ENCODE data around the gene OCIAD1. TPM values are rescaled to one million over a fixed set of nuclear protein-coding genes. Genes with fewer than 3 reads are reported as not detected.
"Not testable (repeated sequence)": the region's sequence is repeated elsewhere in the genome, so short reads cannot be mapped to it uniquely, and the experiment has no call there.

The OCIAD1 gene
- total RNA-seq, 2 donors from 2014 or later, result 57.4 to 85.4 TPM

DNA sequence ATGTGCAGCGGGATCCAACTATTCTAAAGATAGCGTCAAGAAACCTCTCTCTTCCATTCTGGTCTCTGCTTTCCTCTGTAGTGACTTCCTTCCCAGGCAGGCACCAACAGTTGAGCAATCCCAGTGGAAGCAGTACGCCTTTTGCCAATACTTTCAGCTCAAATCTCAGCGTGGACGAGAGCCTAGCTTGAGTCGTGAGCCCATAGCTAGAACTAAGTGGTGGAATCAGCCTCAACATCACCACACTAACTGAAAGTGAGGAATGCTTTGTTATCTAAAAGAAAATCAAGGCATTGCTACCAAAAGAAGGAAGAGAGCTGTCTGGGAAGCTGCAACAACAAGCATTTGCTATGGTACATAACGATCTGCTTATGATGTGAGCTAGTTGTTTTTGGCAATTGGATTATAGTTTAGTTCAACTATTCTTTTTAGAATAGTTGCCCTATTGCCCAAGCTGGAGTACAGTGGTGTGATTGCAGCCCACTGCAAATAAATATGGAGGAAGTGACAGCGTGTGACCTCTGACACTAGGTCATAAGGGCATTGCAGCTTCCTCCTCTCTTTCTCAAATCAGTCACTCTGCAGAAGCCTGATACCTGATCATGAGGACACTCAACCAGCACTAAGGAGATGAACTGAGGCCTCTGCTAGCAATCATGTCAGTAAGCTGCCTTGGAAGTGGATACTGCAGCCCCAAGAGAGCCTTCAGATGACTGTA lies 26.1 kb upstream of the OCIAD1 start:
- ATAC-seq, result no peak
- Histone ChIP-seq H3K4me1 (no peaks in the 10 kb centered on the region), H3K27me3 (no peaks in the 10 kb centered on the region), H3K9me3 (no peaks in the 10 kb centered on the region), H3K4me3 (no peak overlapping the region), H3K36me3 (replicated peaks in 1 of 2; ENCODE audit: insufficient read depth in 1 of 2, low read depth in 2 of 2) (no peaks in the 10 kb centered on the region), H3K27ac (no peak overlapping the region)
- WGBS, 2 donors, result 74 to 77% methylated on average over 8 of the region's 8 CpGs
- DNase-seq, result no peak
- TF ChIP-seq POLR2A (IDR thresholded peaks at IDR 0.05), result no peak
- TF ChIP-seq, protein P1, sequence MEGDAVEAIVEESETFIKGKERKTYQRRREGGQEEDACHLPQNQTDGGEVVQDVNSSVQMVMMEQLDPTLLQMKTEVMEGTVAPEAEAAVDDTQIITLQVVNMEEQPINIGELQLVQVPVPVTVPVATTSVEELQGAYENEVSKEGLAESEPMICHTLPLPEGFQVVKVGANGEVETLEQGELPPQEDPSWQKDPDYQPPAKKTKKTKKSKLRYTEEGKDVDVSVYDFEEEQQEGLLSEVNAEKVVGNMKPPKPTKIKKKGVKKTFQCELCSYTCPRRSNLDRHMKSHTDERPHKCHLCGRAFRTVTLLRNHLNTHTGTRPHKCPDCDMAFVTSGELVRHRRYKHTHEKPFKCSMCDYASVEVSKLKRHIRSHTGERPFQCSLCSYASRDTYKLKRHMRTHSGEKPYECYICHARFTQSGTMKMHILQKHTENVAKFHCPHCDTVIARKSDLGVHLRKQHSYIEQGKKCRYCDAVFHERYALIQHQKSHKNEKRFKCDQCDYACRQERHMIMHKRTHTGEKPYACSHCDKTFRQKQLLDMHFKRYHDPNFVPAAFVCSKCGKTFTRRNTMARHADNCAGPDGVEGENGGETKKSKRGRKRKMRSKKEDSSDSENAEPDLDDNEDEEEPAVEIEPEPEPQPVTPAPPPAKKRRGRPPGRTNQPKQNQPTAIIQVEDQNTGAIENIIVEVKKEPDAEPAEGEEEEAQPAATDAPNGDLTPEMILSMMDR (IDR thresholded peaks at IDR 0.05), result no peak
- intact Hi-C loops (cut with DNase I), result no loop called here

DNA sequence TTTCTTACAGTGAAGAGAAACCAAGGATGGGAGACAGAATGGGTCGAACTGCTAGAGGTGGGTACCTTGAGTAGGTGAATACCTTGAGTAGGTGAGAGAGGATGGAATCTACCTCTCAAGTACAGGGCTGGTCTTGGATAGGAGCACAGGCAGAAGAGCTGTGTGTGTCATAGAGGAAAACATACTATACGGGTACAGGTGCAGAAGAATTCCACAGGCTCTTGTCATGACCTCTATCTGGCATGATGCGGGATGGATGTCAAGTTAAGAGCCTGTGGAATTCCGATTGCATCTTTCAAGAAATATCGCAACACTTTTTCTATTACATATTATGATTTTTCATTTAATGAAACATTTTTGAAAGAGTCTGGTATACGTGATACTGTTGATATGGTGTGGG lies 18.0 kb upstream of the OCIAD1 start:
- no peaks in the 10 kb centered on the region for H3K9me3 ChIP-seq
- H3K27me3 ChIP-seq, result no peaks in the 10 kb centered on the region
- DNase-seq (no peak), ATAC-seq (no peak)
- no peak overlapping the region for H3K4me3 ChIP-seq
- H3K27ac ChIP-seq, result no peak overlapping the region
- 73 to 76% methylated on average over 6 of the region's 6 CpGs for WGBS, 2 donors
- intact Hi-C loops (cut with DNase I), result no loop called here
- TF ChIP-seq, protein P1 (IDR thresholded peaks at IDR 0.05), result no peak
- TF ChIP-seq POLR2A (IDR thresholded peaks at IDR 0.05), result no peak
- peaks cover 18% of the 10 kb centered on the region for H3K4me1 ChIP-seq
- no peaks in the 10 kb centered on the region for H3K36me3 ChIP-seq (replicated peaks in 1 of 2; ENCODE audit: insufficient read depth in 1 of 2, low read depth in 2 of 2)

DNA sequence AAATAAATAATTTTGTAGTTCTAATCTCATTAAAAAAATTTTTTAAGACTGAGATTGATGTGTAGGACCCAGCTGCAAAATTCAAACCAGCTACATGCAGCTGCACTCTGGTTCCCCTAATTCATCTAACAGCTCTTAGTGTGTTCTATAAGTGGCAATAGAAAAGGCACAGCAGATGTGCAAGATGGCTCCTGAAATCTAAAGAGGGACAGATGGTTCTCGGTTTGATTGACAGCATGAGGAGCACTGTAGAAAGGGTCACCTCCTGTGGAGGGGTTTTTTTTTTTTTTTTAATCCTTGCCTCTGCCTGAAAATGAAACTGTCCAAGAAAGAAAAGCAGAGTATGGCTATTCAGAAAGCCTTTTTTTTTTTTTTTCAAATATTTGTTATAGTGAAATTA lies 16.9 kb upstream of the OCIAD1 start:
- TF ChIP-seq, protein P1 (IDR thresholded peaks at IDR 0.05), result no peak
- TF ChIP-seq POLR2A (IDR thresholded peaks at IDR 0.05), result no peak
- ATAC-seq (no peak), DNase-seq (no peak)
- H3K4me1 ChIP-seq, result peaks cover 18% of the 10 kb centered on the region
- intact Hi-C loops (cut with DNase I), result no loop called here
- no peaks in the 10 kb centered on the region for H3K27me3 ChIP-seq
- 89 to 95% methylated on average over 1 of the region's 1 CpG for WGBS, 2 donors
- H3K4me3 ChIP-seq, result no peak overlapping the region
- H3K36me3 ChIP-seq (replicated peaks in 1 of 2; ENCODE audit: insufficient read depth in 1 of 2, low read depth in 2 of 2), result no peaks in the 10 kb centered on the region
- H3K9me3 ChIP-seq, result no peaks in the 10 kb centered on the region
- no peak overlapping the region for H3K27ac ChIP-seq

DNA sequence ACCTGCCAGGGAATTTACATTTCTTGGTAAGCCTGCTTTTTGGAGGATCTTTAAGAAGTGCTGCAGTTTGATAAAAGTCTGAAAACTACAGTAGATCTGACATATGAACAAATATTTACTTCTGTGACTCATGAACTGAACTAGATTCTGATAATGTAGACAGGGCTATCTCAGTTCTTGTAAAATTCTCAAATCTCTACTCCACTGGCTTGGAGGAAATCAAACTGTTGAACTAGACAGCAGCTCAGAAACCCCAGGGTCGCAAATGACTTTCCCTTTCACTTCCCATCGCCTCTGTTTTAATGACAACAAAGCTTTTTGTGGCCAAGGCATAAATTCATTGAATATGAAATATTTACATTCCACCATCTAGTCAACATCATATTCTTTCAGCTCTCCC lies 15.4 kb upstream of the OCIAD1 start:
- 21 to 26% methylated on average over 2 of the region's 2 CpGs for WGBS, 2 donors

DNA sequence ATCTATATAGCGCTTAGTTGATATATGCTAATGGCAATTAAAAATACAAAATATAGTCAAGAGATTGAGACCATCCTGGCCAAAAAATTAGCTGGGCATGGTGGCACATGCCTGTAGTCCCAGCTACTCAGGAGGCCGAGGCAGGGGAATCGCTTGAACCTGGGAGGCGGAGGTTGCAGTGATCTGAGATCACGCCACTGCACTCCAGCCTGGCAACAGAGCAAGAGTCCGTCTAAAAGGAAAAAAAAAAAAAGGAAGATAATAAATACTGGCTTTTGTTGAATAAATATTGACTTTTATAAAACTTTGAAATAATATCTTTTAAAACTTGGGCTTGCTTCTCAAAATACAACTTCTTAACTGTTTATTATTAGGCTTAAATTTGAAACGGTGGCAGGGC lies 14.6 kb upstream of the OCIAD1 start:
- WGBS, 2 donors, result 48 to 49% methylated on average over 7 of the region's 7 CpGs
- H3K4me3 ChIP-seq; intact Hi-C loops (cut with DNase I); H3K36me3 ChIP-seq (replicated peaks in 1 of 2; ENCODE audit: insufficient read depth in 1 of 2, low read depth in 2 of 2); H3K27ac ChIP-seq; DNase-seq; ATAC-seq; H3K27me3 ChIP-seq; H3K9me3 ChIP-seq: not testable (repeated sequence)
- peaks cover 18% of the 10 kb centered on the region for H3K4me1 ChIP-seq

More for the DNA sequence above, 15.4 kb upstream of the OCIAD1 start:
- no peaks in the 10 kb centered on the region for H3K27me3 ChIP-seq
- intact Hi-C loops (cut with DNase I), result no loop called here
- no peaks in the 10 kb centered on the region for H3K9me3 ChIP-seq
- H3K4me3 ChIP-seq, result no peak overlapping the region
- no peak for ATAC-seq
- no peak for DNase-seq
- no peak overlapping the region for H3K27ac ChIP-seq
- TF ChIP-seq, protein P1 (IDR thresholded peaks at IDR 0.05), result no peak
- TF ChIP-seq POLR2A (IDR thresholded peaks at IDR 0.05), result no peak
- H3K36me3 ChIP-seq (replicated peaks in 1 of 2; ENCODE audit: insufficient read depth in 1 of 2, low read depth in 2 of 2), result no peaks in the 10 kb centered on the region
- H3K4me1 ChIP-seq, result peaks cover 18% of the 10 kb centered on the region
